SKM-1 (cell line): ENCODE measurements around the gene CRB3.

Source experiments
- DNase-seq: peaks from one replicate; lab custom pipeline; 2025; ENCODE audit not compliant: unreplicated experiment; lab: John Stamatoyannopoulos, UW

CRB3 gene

GRCh38 chr19:6465663-6466062 lies 1.6 kb downstream of the CRB3 start:
- DNase-seq, result no peak

GRCh38 chr19:6466526-6467248 lies 2.6 kb downstream of the CRB3 start:
- no peak for DNase-seq

GRCh38 chr19:6467384-6467783 lies 3.3 kb downstream of the CRB3 start:
- DNase-seq, result no peak

GRCh38 chr19:6470173-6470572 lies 6.1 kb downstream of the CRB3 start:
- no peak for DNase-seq

GRCh38 chr19:6471076-6471475 lies 7.0 kb downstream of the CRB3 start:
- DNase-seq, result no peak

- DNase-seq, result no peak
These were observed 8.6 kb downstream of the CRB3 start for GRCh38 chr19:6472713-6473112.

GRCh38 chr19:6473647-6474046 lies 9.6 kb downstream of the CRB3 start:
- DNase-seq, result no peak

GRCh38 chr19:6475321-6476108 lies 11.4 kb downstream of the CRB3 start:
- no peak for DNase-seq

GRCh38 chr19:6476155-6476895 lies 12.3 kb downstream of the CRB3 start:
- DNase-seq, result no peak

GRCh38 chr19:6476896-6477431 lies 12.9 kb downstream of the CRB3 start:
- no peak for DNase-seq

- no peak for DNase-seq
These were observed 14.7 kb downstream of the CRB3 start for GRCh38 chr19:6478815-6479214.

GRCh38 chr19:6479836-6480398 lies 15.8 kb downstream of the CRB3 start:
- no peak for DNase-seq

GRCh38 chr19:6480848-6481415 lies 16.9 kb downstream of the CRB3 start:
- no peak for DNase-seq

GRCh38 chr19:6481541-6482342 lies 17.7 kb downstream of the CRB3 start, which contains the start of gene DENND1C:
DENND1C (minus strand) TSS chr19:6481787; CDS start chr19:6481695, 92 bp downstream.
- DNase-seq, result peak; percentile 25

- DNase-seq, result no peak
These were observed 18.2 kb downstream of the CRB3 start for GRCh38 chr19:6482343-6482686.

GRCh38 chr19:6483235-6483634 lies 19.2 kb downstream of the CRB3 start:
- DNase-seq, result no peak

GRCh38 chr19:6484230-6484629 lies 20.2 kb downstream of the CRB3 start:
- DNase-seq, result no peak

GRCh38 chr19:6484831-6485230 lies 20.8 kb downstream of the CRB3 start:
- DNase-seq, result no peak

GRCh38 chr19:6489278-6490061 lies 25.4 kb downstream of the CRB3 start:
- no peak for DNase-seq
